Retinal pigment epithelial cell (primary cell): ENCODE measurements around the gene KCNG4.

Source experiments
- DNase-seq: peaks from one replicate; pipeline ENCODE4 v3.0.0-alpha.2; 2010; ENCODE audit warnings: low read depth
- H3K4me3 ChIP-seq: 2 replicates; pipeline ENCODE4 v1.5.1; 2011; ENCODE audit warnings: mild to moderate bottlenecking, low read length, control low read depth, moderate library complexity
- CTCF ChIP-seq: conservative IDR thresholded peaks from 2 replicates; pipeline ENCODE4 v1.5.1; 2011; ENCODE audit warnings: low read depth, low read length, control low read depth, inconsistent platforms

The KCNG4 gene

GRCh38 chr16:84179612-84180320 is 60.0 kb downstream of the KCNG4 start:
- no peak overlapping the region for H3K4me3 ChIP-seq
- no peak for DNase-seq
- TF ChIP-seq CTCF = no peak

GRCh38 chr16:84178892-84179611 is 60.8 kb downstream of the KCNG4 start:
- H3K4me3 ChIP-seq = no peak overlapping the region
- TF ChIP-seq CTCF = no peak

GRCh38 chr16:84178146-84178765 is 61.6 kb downstream of the KCNG4 start:
- TF ChIP-seq CTCF = no peak
- no peak for DNase-seq
- no peak overlapping the region for H3K4me3 ChIP-seq

More at GRCh38 chr16:84178892-84179611, 60.8 kb downstream of the KCNG4 start:
- DNase-seq = no peak

DNA sequence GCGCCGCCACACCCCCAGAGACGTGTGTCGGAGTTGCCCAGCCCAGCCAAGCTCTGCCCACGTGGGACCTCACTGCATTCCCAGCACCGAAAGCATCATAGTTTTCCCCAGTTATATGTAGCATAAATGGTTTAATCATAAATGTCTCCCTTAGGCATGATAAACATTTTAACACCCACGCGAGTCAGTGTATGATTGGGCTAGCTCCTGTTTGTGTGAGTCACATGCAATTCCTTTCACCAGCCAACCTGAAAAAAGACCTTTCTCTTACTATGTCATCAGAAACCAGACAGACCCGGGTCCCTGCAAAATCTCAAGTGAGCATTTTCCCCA is 62.1 kb downstream of the KCNG4 start:
- H3K4me3 ChIP-seq = no peak overlapping the region
- DNase-seq = no peak
- TF ChIP-seq CTCF = no peak

GRCh38 chr16:84176192-84177053 is 63.4 kb downstream of the KCNG4 start:
- TF ChIP-seq CTCF = no peak
- no peak overlapping the region for H3K4me3 ChIP-seq
- no peak for DNase-seq

GRCh38 chr16:84175350-84176081 is 64.3 kb downstream of the KCNG4 start:
- no peak overlapping the region for H3K4me3 ChIP-seq
- DNase-seq = no peak
- TF ChIP-seq CTCF = peak; percentile 89
